ENCODE measurements around the gene MYCN. TPM values are rescaled to one million over a fixed set of nuclear protein-coding genes. Genes with fewer than 3 reads are reported as not detected.

Gene MYCN
- total RNA-seq, 1 donor from 2014 or later = 1.4 TPM

DNA sequence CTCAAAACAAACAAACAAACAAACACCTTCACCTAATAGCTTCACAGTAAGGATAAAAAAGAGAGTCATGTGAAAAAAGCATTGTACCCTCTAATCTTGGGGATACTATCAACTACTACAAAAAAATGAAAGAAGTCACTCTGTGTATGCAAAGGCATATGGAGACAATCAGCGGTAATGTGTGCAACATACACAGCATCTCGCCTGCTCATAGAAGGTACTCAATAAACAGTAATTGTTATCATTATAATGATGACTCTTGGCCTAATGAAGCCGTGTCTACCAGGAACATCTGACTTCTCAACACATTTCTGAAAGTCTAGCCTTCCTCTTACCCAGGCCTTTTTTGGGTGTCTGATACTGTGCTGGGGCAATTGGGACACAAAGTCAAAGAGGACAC, 55.3 kb downstream of the MYCN start:
- no peak for DNase-seq (ENCODE audit: low spot score)

Data from mucosa of gallbladder (tissue), 1 donor.